Right atrium auricular region (tissue), 2 donors: Measurements from ENCODE around the gene SPP1. TPM values are rescaled to one million over a fixed set of nuclear protein-coding genes. Genes with fewer than 3 reads are reported as not detected.

Source experiments
- DNase-seq: peaks from one replicate; pipeline ENCODE4 v3.0.0-alpha.2; 2019; ENCODE audit warnings: low spot score
- H3K27ac ChIP-seq, 2 donors: fragments of 200-600 bp; sonication (generic); 1 replicate in 1 of 2; 2 replicates in 1 of 2; pipeline ENCODE4 v1.5.1; 2016 to 2019
- H3K27me3 ChIP-seq, 2 donors: fragments of 200-600 bp; sonication (generic); one replicate each; pipeline versions ENCODE4 v1.5.1 to v1.6.0; 2017 to 2019
- H3K36me3 ChIP-seq: fragments of 200-600 bp; sonication (generic); one replicate; pipeline ENCODE4 v1.5.1; 2016
- H3K4me1 ChIP-seq, 2 donors: fragments of 200-600 bp; sonication (generic); one replicate each; pipeline versions ENCODE4 v1.5.1 to v1.6.0; 2017 to 2019
- H3K4me3 ChIP-seq, 2 donors: fragments of 200-600 bp; sonication (generic); 1 replicate in 1 of 2; 2 replicates in 1 of 2; pipeline ENCODE4 v1.5.1; 2017 to 2019; ENCODE audit warnings: mild to moderate bottlenecking in 1 of 2, moderate library complexity in 1 of 2
- H3K9me3 ChIP-seq, 2 donors: fragments of 200-600 bp; sonication (generic); one replicate each; pipeline ENCODE4 v1.5.1; 2019
- total RNA-seq, 2 donors: library from RNA; depleted of rRNA; stranded (reverse); fragments of >200 nt; gene quantifications; one replicate each; pipeline ENCODE4 v1.1.0, GENCODE V29; 2016
- TF ChIP-seq, protein P1 (sequence below), 2 donors: fragments of 200-600 bp; sonication (generic); IDR thresholded peaks; one replicate each; pipeline ENCODE4 v1.5.1; 2019; ENCODE audit warnings: antibody characterized with exemption in 2 of 2

Gene SPP1
- total RNA-seq, 2 donors from 2014 or later = 15.0 to 41.3 TPM

DNA sequence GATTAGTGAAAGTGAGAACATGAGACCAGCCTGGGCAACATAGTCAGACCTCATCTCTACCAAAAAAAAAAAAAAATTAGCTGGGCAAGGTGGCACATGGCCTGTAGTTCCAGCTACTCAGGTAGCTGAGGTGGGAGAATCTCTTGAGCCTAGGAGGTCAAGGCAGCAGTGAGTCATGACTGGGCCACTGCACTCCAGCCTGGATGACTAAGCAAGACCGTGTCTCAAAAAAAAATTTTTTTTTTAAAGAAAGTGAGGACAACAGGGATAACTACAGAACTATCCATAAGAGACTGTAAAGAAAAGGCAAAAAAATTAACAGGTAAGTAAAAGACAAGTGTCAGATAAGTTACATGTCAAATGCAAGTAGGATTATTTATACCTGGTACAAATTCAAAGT, 13.5 kb upstream of the SPP1 start:
- H3K27me3 ChIP-seq = no peaks in the 10 kb centered on the region
- H3K4me3 ChIP-seq = no peak overlapping the region
- no peak overlapping the region for H3K27ac ChIP-seq
- no peak for DNase-seq
- TF ChIP-seq, protein P1, sequence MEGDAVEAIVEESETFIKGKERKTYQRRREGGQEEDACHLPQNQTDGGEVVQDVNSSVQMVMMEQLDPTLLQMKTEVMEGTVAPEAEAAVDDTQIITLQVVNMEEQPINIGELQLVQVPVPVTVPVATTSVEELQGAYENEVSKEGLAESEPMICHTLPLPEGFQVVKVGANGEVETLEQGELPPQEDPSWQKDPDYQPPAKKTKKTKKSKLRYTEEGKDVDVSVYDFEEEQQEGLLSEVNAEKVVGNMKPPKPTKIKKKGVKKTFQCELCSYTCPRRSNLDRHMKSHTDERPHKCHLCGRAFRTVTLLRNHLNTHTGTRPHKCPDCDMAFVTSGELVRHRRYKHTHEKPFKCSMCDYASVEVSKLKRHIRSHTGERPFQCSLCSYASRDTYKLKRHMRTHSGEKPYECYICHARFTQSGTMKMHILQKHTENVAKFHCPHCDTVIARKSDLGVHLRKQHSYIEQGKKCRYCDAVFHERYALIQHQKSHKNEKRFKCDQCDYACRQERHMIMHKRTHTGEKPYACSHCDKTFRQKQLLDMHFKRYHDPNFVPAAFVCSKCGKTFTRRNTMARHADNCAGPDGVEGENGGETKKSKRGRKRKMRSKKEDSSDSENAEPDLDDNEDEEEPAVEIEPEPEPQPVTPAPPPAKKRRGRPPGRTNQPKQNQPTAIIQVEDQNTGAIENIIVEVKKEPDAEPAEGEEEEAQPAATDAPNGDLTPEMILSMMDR (IDR thresholded peaks at IDR 0.05) = no peak
- no peaks in the 10 kb centered on the region for H3K4me1 ChIP-seq
- H3K36me3 ChIP-seq = no peaks in the 10 kb centered on the region
- H3K9me3 ChIP-seq = no peaks in the 10 kb centered on the region

DNA sequence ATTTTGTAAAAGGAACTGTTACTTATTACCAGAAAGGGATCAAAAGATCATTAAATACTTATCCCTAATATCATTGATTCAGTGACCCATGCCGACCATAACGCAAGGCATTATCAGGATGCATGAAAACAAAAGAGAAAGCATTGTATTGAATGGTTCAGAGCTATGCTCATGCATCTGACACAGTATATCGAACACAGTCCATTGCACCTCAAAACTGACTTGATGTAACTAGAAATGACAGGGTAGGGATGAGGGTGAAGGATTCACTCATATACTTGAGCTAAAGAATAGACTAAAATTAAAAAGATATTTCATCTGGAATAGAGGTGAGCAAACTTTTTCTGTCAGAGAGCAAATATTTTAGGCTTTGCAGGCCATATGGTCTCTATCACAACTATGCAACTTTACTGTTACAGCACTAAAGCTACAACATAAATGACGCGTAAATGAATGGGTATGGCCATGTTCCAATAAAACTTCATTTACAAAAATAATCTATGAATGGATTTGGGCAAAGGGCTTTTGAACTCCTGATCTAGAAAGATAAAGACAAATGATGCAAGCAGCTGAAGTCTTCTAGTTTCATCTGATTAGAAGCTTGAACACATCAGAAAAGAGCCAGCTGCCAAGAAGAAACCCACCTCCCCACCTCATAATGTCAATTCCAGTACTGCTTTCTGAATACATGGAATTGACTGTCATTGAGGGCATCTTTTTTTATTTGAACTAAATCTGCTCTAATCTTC, 12.9 kb upstream of the SPP1 start:
- Histone ChIP-seq H3K9me3 (no peaks in the 10 kb centered on the region), H3K36me3 (no peaks in the 10 kb centered on the region), H3K4me1 (no peaks in the 10 kb centered on the region), H3K4me3 (no peak overlapping the region), H3K27ac (no peak overlapping the region), H3K27me3 (no peaks in the 10 kb centered on the region)
- TF ChIP-seq, protein P1 (IDR thresholded peaks at IDR 0.05) = no peak
- no peak for DNase-seq

DNA sequence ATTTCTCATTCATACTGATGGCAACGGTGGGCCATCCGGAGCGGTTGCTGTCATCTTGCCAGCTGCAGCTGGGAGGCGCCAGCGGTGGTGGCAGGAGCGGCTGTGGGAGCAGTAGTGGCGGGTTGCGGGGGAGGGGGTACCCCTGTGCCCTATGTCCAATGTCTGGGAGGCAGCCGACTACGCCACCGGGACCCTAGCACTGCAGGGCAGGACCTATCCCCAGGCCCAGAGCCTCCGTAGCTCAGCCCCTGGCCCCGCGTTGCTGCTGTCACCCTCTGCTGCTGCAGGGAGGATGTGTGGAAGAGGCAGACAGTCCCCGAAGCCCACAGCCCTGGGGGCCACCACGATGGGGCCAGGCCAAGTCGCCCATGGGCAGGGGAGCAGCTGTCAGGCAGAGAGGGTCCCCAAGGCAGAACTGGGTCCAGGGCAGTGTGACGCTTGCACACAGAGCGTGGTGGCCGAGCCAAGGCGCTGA, 10.0 kb upstream of the SPP1 start:
- H3K9me3 ChIP-seq = no peaks in the 10 kb centered on the region
- no peak for DNase-seq

DNA sequence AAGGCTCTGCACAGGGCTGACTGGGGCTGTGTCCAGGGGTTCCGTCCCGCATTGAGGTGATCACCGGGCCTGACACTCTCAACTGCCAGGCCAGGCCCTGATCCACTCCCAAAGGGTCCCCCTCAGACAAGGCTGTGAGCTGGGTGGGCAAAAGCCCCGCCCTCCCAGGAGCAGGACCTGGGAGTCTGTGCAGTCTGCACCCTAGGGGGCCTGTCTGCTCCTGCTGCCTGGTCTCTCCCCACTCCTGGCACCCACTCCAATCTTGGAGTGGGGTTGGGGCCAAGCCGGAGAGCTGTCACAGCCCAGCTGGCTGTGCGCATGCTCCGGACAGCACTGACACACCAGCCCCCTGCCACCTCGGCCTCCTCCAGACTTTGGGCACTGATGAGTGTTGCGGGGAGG, 9.4 kb upstream of the SPP1 start:
- no peak for DNase-seq
- no peak overlapping the region for H3K27ac ChIP-seq
- no peaks in the 10 kb centered on the region for H3K4me1 ChIP-seq
- TF ChIP-seq, protein P1 (IDR thresholded peaks at IDR 0.05) = no peak
- H3K9me3 ChIP-seq = no peaks in the 10 kb centered on the region
- no peak overlapping the region for H3K4me3 ChIP-seq
- H3K27me3 ChIP-seq = no peaks in the 10 kb centered on the region
- no peaks in the 10 kb centered on the region for H3K36me3 ChIP-seq

More for the DNA sequence above, 10.0 kb upstream of the SPP1 start:
- no peaks in the 10 kb centered on the region for H3K4me1 ChIP-seq
- TF ChIP-seq, protein P1 (IDR thresholded peaks at IDR 0.05) = no peak
- H3K27ac ChIP-seq = no peak overlapping the region
- no peaks in the 10 kb centered on the region for H3K27me3 ChIP-seq
- H3K36me3 ChIP-seq = no peaks in the 10 kb centered on the region
- no peak overlapping the region for H3K4me3 ChIP-seq

DNA sequence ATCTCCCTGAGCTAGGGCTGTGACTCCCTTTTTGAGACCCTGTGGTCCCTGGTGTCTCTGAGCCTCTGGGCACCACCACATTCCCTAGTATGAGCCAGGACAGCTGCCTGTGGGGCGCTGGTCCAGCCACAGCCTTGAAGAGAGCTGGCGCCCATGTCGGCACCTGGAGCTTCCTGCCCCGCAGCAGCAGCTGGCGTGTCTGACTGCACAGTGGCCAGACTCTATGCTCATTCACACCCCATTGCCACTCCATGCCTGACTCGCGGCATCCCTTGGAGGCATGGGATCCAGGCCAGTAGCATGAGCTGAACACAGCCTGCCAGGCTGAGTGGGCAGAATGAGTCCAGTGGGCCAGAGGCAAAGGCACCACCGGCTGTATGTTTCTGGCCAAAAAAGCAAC, 8.3 kb upstream of the SPP1 start:
- Histone ChIP-seq H3K36me3 (no peaks in the 10 kb centered on the region), H3K27me3 (no peaks in the 10 kb centered on the region), H3K27ac (no peak overlapping the region), H3K4me1 (no peaks in the 10 kb centered on the region), H3K9me3 (no peaks in the 10 kb centered on the region), H3K4me3 (no peak overlapping the region)
- TF ChIP-seq, protein P1 (IDR thresholded peaks at IDR 0.05) = no peak
- DNase-seq = no peak

DNA sequence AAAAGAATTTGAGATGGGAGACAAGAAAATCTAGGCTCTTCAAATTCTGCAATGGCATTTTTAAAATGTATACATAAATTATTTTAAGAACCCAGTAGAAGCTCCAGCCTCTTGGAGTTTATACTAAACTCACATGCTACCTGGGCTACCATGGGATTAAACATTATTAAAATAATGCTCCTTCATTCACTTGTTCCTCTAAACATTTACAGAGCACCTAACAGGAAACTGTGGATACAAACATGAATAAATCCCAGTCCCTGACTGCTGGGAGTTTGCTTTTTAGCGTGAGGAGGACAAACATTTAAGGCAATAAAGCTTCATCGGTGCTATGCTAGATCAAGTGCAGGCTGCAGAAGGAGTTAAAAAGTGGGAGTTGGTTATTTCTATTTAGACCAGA, 5.4 kb upstream of the SPP1 start:
- no peaks in the 10 kb centered on the region for H3K27me3 ChIP-seq
- DNase-seq = no peak
- no peaks in the 10 kb centered on the region for H3K9me3 ChIP-seq
- no peaks in the 10 kb centered on the region for H3K36me3 ChIP-seq
- no peak overlapping the region for H3K4me3 ChIP-seq
- no peaks in the 10 kb centered on the region for H3K4me1 ChIP-seq
- no peak overlapping the region for H3K27ac ChIP-seq
- TF ChIP-seq, protein P1 (IDR thresholded peaks at IDR 0.05) = no peak
